NCI-H187 (cell line): ENCODE measurements around the gene STIM2.
A peak's percentile ranks its signal among the peaks of the same experiment; 100 is the strongest.
"Not testable (repeated sequence)": the region's sequence is repeated elsewhere in the genome, so short reads cannot be mapped to it uniquely, and the experiment has no call there.

ENCODE experiments used
- DNase-seq, 2 experiments: peaks; one replicate each; lab custom pipeline; 2025; lab: John Stamatoyannopoulos, UW

The STIM2 gene

GRCh38 chr4:27001398-27002164, 140.9 kb downstream of the STIM2 start:
- no peak for DNase-seq

GRCh38 chr4:27003642-27004113, 143.0 kb downstream of the STIM2 start:
- DNase-seq = no peak

- DNase-seq = no peak
Observed at GRCh38 chr4:27005501-27005900, 144.9 kb downstream of the STIM2 start.

DNA sequence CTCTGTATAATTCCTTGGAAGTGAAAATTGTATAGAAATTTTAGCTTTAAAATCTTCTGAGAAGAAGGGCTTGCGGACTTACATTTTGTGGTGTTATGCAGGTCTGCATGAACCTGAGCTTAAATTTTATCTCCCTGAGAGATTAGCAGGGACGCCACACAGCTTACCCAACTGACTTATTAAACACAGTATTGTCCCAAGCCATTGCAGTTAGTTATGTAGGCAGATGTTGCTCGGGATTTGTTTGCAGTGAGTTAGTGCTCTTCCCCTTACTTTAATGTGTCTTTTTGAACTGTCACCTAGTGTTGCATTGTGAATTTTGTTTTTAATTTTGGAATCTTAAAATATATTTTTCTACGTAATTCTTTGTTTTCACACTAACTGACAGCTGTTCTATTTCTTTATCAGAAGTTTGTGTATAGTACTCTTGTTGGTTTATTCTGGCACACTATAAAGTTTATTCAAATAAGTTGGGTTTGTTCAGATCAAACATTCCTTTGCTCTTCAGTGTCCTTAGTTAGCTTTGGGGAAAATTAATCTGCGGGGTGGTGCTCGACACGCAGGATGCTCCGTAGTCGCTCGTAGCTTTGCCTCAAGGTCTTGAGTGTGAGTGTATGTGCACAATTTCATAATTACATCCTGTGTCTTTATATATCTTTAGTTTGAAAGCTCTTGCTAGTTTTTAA, 145.4 kb downstream of the STIM2 start:
- DNase-seq = no peak

- DNase-seq = no peak
Observed at GRCh38 chr4:27006646-27007045, 146.0 kb downstream of the STIM2 start.

DNA sequence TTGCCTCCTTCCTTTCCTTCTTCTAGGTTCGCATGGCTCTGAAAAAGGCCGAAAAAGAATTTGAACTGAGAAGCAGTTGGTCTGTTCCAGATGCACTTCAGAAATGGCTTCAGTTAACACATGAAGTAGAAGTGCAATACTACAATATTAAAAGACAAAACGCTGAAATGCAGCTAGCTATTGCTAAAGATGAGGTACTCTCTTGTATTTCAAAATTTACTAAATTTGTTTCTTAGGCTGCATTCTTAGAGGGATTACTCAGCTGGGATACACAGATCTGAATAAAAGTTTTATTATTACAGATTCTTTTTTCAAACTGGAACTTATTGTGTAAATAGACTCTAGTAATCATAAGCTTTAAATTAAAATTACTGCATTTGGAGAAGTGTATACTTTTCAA, 146.9 kb downstream of the STIM2 start:
- no peak for DNase-seq

- DNase-seq = no peak
Observed at GRCh38 chr4:27008679-27009078, 148.0 kb downstream of the STIM2 start.

- DNase-seq = no peak
Observed at GRCh38 chr4:27009539-27009938, 148.9 kb downstream of the STIM2 start.

DNA sequence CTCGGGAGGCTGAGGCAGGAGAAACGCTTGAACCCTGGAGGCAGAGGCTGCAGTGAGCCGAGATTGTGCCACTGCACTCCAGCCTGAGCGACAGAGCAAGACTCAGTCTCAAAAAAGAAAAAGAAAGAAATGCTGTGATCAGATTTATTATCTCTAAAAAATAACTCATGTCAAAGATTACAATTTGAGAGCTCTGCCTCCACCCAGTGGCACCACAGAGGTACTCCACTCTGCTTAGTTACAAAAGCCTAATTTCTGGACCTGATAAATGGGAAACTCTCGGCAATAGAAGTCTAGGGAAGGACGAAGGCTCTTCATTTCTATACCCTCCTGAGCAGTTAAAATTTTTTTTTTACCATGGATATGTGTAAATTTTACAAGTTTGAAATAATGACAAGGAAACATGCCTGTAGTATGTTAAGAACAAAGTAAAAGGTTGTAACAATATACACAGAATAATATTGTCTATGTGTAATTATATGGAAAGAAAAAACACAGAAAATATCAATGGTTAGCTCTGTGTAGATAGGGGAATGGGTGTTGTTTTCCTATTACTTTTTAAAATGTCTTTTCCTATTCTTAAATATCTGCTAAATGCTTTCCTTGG, 149.8 kb downstream of the STIM2 start:
- peak in 1 of 2 experiments; percentile 4 for DNase-seq

- no peak for DNase-seq
Observed at GRCh38 chr4:27011401-27011800, 150.8 kb downstream of the STIM2 start.

GRCh38 chr4:27013012-27013411, 152.4 kb downstream of the STIM2 start:
- no peak for DNase-seq

DNA sequence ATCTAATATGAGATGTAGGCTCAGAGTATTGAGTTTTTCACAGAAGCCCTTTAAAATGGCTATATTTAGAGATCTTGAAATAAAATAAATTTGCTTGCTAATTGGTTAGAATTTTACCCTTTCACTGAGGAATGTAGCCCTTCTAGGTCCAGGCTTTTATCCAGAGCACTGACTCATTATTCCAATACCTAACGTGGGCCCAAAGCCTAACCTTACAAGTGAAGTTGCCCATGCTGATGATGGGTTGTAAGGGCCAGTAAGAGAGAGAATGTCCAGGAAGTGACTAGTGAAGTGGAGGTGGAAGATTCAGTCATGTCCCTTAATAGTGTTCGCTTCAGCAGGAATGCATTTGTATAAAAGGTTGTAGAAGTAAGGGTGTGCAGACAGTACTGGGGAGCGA, 155.9 kb downstream of the STIM2 start:
- DNase-seq = no peak

GRCh38 chr4:27017623-27018022, 157.0 kb downstream of the STIM2 start:
- no peak for DNase-seq

- no peak for DNase-seq
Observed at GRCh38 chr4:27018076-27018475, 157.4 kb downstream of the STIM2 start.

DNA sequence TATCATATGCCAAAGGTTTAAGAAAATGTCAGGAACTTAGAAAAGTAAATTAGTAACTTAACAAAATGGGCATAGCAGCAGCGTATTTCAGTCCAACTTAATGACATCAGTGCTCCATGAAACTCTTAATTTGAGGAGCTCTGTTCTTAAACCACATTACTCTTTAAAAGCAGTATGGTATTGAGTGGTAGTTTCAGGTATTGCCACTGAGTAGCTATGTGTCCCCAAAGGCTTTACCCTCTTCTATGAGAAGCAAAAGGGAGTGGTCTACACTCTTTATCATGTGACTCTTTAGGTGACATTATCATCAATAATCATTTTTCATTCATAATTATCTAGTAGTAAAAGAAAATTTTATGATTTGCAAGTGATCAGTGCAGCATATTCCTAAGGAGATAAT, 158.3 kb downstream of the STIM2 start:
- no peak for DNase-seq

DNA sequence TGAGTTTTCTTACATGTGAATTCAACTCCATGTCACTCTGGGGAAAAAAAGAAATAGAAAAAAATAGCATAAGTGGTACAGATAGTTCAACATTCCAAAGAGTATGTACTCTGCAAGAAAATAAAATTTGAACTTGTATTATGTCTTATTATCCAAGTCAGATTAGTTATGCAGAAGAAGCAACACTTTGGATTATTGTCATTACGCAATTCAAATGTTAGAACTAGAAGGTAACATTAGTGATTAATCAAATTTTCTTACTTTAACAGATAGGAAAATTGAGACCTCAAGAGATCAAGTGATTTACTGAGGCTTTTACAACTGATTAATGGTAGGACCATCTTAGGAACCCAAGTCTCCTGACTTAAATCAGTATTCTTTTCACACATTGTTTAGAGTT, 159.1 kb downstream of the STIM2 start:
- DNase-seq = no peak

DNA sequence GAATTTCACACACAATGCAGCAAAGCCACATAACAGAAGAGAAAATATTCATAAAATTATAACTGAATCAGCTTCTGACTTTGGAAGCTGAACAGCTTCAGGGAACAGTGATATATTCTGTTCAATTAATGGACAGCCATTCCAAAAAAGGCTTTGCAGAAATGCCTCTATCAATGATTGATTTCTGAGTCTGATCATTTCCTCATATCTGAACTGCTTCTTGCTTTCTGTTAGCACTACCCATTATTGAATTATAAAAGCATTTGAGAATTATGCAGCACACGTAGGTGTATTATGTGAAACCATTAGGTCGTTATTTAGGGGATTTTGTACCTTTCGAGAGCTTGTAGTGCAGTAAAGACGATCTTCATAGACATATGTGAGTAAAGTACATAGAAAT, 159.6 kb downstream of the STIM2 start:
- no peak for DNase-seq

DNA sequence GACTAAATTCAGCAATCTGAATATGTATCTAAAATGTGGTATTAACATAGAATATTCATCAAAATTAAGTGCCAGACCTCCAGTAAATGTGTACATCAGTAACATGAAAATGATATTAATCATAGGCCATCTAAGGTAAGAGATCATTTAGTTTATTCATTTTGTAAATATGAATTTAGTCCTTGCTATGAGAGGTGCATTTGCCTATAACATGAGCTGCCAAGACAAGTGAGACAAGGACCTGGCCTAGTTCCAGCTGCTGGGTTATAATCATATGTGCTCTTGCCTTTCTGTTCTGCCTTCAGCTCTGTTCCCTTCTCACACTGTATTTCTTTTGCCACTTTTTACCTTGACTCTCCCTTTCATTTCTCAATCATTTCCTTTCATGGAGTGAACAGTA, 160.0 kb downstream of the STIM2 start:
- DNase-seq = no peak

DNA sequence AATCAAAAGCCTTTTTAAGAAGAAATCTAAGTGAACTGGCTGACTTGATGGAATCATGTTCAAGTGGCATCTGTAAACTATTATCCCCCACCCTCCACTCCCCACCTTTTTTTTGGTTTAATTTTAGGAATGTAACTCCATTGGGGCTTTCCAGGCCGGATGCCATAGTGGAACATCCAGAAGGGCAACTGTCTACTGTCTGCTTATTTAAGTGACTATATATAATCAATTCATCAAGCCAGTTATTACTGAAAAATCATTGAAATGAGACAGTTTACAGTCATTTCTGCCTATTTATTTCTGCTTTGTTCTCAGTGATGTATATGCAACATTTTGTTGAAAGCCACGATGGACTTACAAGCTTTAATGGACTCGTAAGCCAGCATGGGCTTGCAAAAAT, 162.3 kb downstream of the STIM2 start:
- no peak for DNase-seq

- no peak for DNase-seq
Observed at GRCh38 chr4:27023366-27023765, 162.7 kb downstream of the STIM2 start.

GRCh38 chr4:27024805-27025204, 164.2 kb downstream of the STIM2 start:
- no peak for DNase-seq

DNA sequence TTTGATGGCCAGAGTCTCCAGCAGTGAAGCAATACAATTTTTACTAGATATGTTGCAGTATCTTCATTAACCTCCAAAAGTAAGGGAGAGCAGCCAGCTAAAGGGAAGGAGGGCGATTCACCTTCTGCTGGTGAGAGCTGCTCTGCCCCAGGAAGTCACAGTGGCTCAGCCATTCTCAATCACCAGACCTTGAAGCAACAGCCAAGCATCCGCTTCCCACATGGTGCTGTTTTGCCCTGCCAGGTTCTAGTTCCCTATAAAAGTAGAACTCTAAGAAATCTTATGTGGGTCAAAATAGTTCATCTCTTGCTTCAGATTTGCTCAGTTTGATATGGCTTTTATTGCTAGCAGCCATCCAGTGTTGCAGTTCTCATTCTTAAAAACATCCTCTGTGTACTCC, 166.8 kb downstream of the STIM2 start:
- no peak for DNase-seq

- not testable (repeated sequence) for DNase-seq
Observed at GRCh38 chr4:27035127-27035526, 174.5 kb downstream of the STIM2 start.
